GM19023 (cell line): Measurements from ENCODE around the gene DBF4B.

ENCODE experiments used
- ATAC-seq: cut with Tn5 transposase; IDR thresholded peaks from one replicate; pipeline ENCODE4 v1.9.1; 2021; ENCODE audit warnings: mild to moderate bottlenecking, moderate library complexity; ENCODE audit not compliant: unreplicated experiment

Gene DBF4B

DNA sequence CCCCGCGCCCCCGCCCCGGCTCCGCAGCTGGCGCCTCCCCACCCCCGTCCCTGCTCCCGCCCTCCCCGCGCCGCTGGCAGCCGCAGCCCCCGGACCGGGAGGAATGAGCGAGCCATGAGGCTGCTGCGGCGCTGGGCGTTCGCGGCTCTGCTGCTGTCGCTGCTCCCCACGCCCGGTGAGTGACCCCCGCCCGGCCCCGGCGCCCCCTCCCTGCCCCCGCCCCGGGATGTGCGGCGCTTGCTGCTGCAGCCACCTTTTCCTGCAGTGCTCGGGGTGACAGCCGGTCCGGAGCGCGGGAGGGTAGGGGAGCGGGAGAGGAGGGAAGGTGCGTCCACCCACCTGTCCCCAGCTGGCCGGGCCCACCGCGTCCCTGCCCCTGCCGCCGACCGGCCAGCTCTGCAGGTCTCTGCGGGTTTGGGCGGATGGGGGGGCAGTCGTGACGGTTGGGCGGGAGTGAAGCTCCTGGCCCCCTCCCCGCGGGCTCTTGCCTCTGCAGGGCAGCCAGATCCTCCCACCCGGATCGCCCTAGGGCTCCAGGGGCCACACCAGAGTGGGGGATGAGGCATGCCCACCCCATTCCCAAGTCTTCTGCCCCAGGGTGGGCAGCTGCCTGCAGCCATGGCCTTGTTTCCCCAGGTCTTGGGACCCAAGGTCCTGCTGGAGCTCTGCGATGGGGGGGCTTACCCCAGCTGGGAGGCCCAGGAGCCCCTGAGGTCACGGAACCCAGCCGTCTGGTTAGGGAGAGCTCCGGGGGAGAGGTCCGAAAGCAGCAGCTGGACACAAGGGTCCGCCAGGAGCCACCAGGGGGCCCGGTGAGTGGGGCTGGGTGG lies 50.8 kb downstream of the DBF4B start:
- no peak for ATAC-seq

DNA sequence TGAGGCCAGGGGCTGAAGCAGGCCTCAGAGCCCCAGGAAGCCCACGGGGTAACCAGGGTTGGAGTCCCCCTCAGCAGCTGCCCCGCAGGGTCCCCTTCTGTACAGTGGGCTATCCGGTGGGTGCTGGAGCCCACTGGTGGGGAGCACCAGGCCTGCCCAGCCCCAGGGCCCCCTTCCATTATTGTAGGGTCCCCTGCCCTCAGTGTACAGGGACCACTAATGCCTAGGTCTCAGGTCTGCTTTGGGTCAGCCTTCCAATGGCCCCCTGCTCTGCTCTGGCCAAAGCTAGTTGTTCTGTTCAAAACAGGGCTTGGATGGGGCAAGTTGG lies 51.4 kb downstream of the DBF4B start:
- no peak for ATAC-seq

DNA sequence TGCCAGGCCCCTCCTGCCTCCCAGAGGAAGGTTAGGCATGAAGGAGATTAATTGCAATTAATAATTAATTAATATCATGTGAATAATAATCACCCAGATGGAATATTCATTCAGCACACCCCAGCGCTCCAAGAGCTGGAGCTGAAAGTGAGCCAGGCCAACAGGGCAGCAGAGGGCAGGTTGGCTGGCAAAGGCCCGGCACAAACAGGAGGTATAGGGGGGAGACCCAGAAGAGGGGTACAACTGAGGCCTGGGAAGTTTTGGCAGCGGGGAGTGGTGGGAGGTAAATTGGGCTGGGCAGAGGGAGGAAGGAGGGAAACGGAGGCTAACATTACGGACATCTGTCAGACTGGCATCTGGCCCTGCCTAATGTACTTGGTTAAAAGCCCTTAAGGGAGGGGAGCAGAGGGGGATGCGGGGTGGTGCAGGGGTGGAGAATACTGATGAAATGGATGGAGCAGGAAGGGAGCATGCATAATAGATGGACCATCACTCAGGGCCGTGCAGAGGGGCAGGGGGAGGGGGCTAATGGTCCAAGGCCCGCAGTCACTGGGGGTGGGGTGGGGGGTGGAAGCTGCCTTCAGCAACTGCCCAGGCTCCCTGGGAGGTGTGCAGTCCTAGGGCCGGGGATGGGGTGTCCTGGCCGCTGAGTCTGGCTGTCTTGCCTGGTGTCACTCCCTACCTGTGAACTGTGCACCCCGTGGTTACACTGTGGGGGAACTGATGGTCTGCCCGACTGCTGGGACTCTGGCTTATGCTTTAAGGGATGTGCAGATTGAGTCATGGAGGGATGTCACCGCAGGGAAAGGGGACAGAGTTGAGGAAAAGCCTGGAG lies 52.2 kb downstream of the DBF4B start:
- no peak for ATAC-seq

GRCh38 chr17:44761932-44762810 lies 53.7 kb downstream of the DBF4B start:
- ATAC-seq, result no peak

GRCh38 chr17:44763170-44763569 lies 54.7 kb downstream of the DBF4B start:
- no peak for ATAC-seq

DNA sequence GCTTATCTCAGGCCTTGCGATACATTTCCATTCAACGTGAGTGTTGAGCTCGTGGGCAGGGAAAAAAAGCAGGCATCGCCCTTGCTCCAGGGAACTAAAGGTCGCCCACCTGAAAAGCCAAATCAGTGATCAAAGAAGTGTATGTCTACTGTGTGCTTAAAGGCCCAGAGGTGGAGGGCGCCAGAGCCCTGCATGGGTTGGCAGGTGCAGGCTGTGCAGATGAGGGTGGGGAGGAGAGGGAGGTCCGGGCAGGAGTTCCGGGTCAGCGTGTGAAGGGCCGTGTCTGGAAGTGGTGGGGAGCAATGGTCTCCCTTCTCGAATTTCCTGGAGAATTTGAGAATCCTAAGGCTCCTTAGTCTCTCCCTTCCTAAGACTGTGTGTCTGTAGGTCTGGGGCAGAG lies 57.5 kb downstream of the DBF4B start:
- no peak for ATAC-seq

DNA sequence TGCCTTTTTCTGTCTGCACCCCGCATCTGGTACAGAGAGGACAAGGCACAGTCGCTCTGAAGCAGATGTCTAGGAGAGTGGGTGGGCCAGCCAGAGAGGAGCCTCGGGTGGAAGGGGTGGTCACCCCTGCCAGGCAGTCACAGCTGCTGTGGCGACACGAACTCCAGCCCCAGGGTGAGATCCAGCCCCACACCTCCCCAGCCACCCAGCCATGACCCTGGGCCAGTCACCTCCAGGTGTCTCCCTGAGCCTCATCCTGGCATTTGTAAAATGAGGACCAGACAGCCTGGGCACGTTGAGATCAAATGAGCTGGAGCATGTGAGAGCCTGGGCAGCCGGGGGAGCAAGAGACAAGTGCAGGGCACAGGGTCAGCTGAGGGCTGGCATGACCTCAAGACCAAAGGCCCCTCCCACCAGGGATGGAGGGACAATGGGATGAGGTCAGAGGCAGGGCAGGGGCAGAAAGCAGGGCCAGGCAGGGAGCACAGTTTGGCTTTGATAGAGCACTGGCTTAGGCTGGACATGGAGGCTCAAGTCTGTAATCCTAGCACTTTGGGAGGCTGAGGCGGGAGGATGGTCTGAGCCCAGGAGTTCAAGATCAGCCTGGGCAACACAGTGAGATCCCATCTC lies 58.1 kb downstream of the DBF4B start:
- ATAC-seq, result no peak

- ATAC-seq, result no peak
Observed at GRCh38 chr17:44767493-44767892, 59.0 kb downstream of the DBF4B start.

GRCh38 chr17:44768505-44769142 lies 60.2 kb downstream of the DBF4B start:
- no peak for ATAC-seq

DNA sequence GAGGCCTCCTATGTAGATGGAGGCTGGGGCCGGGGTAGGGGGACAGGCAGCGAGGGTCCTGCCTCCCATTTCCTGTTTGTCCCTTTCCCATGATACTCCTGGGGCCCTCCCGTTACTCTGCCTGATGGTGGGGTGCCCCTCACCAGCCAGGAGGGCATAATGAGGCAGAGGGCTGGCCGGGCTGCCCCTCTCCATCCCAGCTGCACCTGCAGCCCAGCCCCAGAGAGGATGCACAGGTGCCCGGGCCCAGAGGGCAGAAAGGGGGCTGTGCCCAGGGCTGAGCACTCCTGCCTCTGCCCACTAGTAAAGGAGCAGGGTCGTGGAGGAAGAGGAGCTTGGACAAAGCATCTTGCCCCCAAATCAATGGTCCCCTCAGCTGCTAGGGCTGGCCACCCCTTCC lies 60.8 kb downstream of the DBF4B start:
- ATAC-seq, result no peak

GRCh38 chr17:44769647-44770084 lies 61.2 kb downstream of the DBF4B start:
- ATAC-seq, result no peak

DNA sequence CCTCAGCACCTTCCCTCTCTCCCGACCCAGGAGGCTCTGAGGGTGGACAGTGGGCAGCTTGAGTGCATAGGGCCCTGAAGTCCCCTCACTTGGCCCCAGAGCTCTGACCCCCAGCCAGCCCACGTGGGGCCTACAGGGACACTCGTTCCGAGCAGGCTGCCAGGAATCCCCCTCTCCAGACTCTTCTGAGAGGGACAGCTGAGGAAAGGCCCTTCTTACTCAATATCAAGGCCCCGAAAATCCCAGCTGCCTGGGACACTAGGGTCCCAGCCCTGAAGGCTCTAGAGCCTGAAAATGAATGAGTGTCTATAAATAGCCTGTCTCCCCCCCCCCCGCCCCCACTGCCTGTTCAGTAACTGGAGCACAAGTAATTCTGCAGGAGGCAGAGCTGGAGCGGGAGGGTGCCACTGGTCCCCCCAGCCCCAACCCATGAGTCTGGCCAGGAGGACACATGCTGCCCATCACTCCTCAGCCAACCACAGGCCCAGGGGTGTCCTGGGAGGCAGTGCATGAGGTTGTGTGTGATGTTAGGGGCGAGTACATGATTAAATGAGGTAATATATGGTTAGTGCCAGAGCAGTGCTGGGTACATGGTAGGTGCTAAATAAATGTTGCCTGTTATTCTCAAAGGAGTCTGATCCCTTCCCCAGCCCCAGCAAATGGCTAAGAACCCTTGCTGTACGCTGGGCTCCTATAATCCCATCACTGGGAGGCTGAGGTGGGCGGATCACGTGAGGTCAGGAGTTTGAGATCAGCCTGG lies 61.9 kb downstream of the DBF4B start:
- no peak for ATAC-seq

DNA sequence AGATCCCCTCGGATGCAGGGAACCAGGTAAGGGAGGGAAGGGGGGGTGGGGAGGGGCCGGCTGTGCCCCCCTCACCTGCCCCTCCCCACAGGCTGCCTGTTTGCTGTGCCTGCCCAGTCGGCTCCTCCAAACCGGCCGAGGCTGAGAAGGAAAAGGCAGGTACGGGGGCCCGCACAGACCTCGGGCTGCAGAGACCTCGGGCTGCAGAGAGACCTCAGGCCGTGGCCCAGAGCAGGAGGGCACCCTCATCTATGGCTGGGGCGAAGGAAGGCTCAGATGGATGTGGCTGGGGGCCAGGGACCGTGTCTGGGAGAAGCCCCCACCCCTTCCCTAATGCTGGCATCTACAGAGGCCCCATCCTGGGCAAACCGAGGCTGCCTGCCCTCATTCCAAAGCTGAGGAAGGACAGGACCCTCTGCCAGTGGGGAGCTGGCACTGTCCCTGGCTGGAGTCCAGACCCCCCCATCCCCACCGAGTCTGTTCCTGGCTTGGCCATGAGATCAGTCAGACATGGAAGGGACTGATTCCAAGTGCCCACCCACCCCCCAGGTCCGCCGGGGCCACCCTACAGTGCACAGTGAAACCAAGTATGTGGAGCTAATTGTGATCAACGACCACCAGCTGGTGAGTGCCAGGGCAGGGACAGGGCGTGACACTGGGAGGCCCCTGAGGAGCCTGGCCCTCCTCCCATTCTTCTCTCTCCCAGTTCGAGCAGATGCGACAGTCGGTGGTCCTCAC lies 64.0 kb downstream of the DBF4B start:
- no peak for ATAC-seq

DNA sequence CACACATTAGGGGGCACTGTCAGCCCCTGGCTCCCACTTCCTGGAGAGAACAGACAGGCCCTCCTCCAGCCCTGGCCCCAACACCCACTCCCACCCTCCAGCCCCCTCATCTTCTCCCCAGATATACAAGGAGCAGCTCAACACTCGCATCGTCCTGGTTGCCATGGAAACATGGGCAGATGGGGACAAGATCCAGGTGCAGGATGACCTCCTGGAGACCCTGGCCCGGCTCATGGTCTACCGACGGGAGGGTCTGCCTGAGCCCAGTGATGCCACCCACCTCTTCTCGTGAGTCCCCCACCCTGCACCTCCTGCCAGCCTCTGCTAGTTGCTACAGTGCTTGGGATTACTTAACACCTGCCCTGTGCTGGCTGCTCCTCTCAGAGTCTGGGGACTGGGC lies 64.7 kb downstream of the DBF4B start:
- no peak for ATAC-seq

GRCh38 chr17:44774271-44775135 lies 66.0 kb downstream of the DBF4B start:
- peak; percentile 45 for ATAC-seq

DNA sequence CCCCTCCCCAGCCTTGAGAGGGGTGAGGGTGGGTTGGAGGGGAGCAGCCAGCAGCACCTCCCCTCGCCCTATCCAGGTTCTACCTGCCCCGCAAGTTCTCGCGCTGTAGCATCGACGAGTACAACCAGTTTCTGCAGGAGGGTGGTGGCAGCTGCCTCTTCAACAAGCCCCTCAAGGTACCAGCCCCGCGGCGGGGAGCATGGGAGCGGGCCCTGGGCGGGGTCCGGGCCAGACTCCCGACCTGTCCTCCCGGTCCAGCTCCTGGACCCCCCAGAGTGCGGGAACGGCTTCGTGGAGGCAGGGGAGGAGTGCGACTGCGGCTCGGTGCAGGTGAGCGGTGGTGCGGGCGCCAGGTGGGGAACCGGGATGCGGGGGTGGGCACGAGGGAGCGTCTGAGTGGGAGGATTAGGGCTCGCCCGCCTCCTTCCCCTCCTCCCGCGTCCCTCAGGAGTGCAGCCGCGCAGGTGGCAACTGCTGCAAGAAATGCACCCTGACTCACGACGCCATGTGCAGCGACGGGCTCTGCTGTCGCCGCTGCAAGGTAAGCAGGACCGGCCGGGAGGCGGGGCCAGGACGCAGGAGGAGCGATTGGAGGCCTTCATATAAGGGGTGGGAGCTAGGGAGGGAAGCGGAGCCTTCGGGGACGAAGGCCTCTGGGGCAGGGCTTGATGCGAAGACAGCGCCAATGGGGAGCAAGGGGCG lies 66.8 kb downstream of the DBF4B start:
- ATAC-seq, result peak; percentile 80
